ENCODE results near the gene ZNF215.
"Not testable (repeated sequence)": the region's sequence is repeated elsewhere in the genome, so short reads cannot be mapped to it uniquely, and the experiment has no call there.

The ZNF215 gene

GRCh38 chr11:6926208-6927029 is at the start of gene ZNF215:
TSS of gene ZNF215 (plus strand) at chr11:6926426. CDS start at chr11:6932273, 5,847 bp downstream.
- DNase-seq (ENCODE audit: low read depth), result peak; percentile 84

GRCh38 chr11:6876914-6877313 is 49.3 kb upstream of the ZNF215 start:
- no peak for DNase-seq (ENCODE audit: low read depth)

GRCh38 chr11:6882751-6883150 is 43.5 kb upstream of the ZNF215 start:
- no peak for DNase-seq (ENCODE audit: low read depth)

GRCh38 chr11:6887711-6888110 is 38.5 kb upstream of the ZNF215 start:
- DNase-seq (ENCODE audit: low read depth), result not testable (repeated sequence)

DNA sequence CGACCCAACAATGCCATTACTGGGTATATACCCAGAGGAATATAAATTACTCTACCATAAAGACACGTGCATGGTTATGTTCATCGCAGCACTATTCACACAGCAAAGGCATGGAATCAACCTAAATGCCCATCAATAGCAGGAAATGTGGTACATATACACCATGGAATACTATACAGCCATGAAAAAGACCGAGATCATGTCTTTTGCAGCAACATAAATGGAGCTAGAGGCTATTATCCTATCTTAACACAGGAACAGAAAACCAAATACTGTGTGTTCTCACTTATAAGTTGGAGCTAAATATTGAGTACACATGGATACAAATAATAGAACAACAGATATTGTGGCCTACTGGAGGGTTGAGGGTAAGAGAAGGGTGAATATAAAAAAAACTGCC is 37.4 kb upstream of the ZNF215 start:
- DNase-seq (ENCODE audit: low read depth), result no peak

DNA sequence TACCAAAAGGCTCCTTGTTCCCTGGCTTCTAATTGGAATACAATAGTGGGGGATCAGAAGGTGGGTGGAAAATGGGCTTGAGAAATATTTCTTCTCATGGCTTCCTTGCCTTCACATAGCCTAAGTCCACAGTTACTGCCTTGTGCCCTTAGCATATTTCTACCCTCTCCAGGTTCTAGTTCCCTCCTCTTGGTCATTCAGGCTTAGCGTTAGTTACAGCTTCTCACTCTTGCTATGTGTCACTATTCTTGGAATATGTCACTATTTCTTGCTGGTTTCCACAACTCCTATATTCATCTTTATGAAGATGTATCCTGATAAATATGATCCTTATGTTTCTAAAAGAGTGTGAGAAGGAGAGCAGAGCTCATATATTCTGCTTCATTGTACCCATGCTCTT is 36.4 kb upstream of the ZNF215 start:
- no peak for DNase-seq (ENCODE audit: low read depth)

GRCh38 chr11:6892400-6892799 is 33.8 kb upstream of the ZNF215 start, which contains the start of gene OR2D2:
TSS of gene OR2D2 (minus strand) at chr11:6892500. CDS start at chr11:6892500, 0 bp downstream.
- no peak for DNase-seq (ENCODE audit: low read depth)

DNA sequence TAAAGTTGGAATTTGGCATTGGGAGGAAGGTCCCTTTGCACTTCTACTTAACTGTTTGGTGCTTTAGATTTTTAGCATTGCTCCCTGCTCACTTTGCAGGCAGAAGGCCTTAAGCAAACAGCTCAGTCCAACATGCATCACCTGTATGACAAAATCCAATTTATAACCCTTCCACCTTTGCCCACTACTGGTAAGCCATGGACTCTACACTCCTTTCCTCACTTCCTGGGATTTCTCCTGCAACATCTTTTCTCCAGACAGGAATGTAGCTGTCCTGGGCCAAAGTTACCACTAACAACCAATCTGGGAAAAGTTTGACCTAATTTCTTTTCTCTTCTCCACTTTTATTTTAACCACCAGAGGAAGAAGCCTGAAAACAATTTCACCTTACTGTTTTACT is 32.1 kb upstream of the ZNF215 start:
- DNase-seq (ENCODE audit: low read depth), result no peak

DNA sequence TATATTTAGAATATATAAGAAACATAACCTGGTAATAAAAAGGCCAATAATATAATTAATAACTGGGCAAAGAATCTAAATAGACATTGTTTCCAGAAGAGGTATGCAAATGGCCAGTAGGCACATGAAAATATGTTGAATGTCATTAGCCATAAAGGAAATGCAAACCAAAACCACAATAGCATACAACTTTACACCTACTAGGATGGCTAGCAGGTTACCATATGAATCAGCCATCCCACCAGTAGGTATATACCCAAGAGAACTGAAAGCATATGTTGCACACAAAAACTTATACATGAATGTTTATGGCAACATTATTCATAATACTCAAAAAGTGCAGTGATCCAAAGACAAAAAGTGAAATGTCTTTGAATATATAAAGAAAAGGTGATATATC is 31.2 kb upstream of the ZNF215 start:
- DNase-seq (ENCODE audit: low read depth), result no peak

- DNase-seq (ENCODE audit: low read depth), result no peak
Observed at GRCh38 chr11:6898911-6899310, 27.3 kb upstream of the ZNF215 start.

GRCh38 chr11:6900327-6900999 is 25.8 kb upstream of the ZNF215 start:
- DNase-seq (ENCODE audit: low read depth), result no peak

DNA sequence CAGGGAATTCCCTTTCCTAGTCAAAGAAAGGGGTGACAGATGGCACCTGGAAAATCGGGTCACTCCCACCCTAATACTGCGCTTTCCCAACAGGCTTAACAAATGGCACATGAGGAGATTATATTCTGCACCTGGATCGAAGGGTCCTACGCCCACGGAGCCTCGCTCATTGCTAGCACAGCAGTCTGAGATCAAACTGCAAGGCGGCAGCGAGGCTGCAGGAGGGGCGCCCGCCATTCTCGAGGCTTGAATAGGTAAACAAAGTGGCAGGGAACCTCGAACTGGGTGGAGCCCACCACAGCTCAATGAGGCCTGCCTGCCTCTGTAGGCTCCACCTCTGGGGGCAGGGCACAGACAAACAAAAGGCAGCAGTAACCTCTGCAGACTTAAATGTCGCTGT is 21.4 kb upstream of the ZNF215 start:
- DNase-seq (ENCODE audit: low read depth), result not testable (repeated sequence)

- no peak for DNase-seq (ENCODE audit: low read depth)
Observed at GRCh38 chr11:6911378-6911777, 14.8 kb upstream of the ZNF215 start.

DNA sequence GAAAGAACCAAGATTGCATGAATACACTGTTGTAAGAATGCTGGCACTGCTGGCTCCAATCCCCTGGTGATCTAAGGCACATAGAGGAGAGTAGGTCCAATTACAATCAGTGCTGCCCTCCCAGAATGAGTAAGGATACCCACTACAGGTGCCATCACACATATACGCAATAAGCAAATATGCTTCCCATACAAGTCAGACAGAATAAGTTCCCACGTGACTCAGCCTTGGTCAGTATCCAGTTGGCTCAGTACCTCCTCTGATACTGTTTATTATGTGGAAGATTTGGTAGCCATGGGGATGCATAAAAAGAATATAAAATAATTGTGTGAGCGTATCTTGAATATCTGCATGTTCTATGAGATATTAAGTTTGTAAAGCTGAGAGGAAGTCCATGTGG is 14.3 kb upstream of the ZNF215 start:
- DNase-seq (ENCODE audit: low read depth), result peak; percentile 34

GRCh38 chr11:6919698-6920097 is 6.5 kb upstream of the ZNF215 start:
- no peak for DNase-seq (ENCODE audit: low read depth)

GRCh38 chr11:6920702-6921101 is 5.5 kb upstream of the ZNF215 start, which contains the start of gene OR2D3:
TSS of gene OR2D3 (plus strand) at chr11:6921002. CDS start at chr11:6921002, 0 bp downstream.
- DNase-seq (ENCODE audit: low read depth), result no peak

- DNase-seq (ENCODE audit: low read depth), result no peak
Observed at GRCh38 chr11:6925007-6925577, 1.1 kb upstream of the ZNF215 start.

GRCh38 chr11:6925636-6926207 is 504 bp upstream of the ZNF215 start:
- no peak for DNase-seq (ENCODE audit: low read depth)

DNA sequence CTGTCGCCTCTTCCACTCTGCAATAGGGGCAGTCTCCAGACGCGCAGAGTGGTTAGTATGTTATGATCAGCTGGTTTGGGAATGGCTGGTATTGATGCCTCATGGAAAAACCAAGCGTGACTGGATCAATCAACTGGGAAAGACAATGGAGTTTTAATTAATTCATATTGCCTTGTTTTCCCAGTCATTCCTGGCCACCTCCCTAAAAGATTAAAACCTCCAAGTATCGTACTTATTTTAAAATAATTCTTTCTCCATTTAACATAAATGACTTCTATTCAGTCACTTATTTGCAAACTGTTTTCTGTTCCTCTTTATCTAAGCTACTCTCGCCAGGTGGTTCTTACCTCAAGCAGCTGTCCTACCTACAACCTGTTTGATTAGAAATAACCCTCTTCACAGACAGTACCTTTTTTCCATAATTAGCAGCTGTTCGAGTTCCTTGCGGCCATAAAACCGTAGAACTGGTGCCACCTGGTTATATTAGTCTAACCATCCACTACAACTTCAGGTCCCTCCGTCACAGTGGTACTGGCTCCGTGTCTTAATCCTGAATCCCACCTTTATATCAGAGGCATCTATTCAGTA is 898 bp downstream of the ZNF215 start:
- DNase-seq (ENCODE audit: low read depth), result no peak

DNA sequence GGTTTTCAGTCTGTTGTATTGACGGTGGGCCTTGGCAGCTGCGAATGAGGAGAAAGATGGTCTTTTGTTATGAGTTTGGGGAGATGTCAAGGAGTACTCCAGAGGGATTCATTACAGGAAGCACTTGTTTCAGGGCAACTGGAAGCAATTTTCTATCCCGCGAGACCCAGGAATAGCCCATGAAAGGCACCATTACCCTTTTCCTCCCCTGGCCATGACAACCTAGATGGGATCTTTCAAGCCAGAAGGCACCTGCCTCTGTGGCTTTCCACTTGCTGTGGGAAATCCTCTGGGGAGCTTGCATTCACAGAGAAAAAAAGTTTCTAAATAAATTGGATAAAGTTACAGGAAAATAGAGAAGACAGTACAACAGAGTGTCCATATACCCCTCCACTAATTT is 2.7 kb downstream of the ZNF215 start:
- DNase-seq (ENCODE audit: low read depth), result no peak

GRCh38 chr11:6931146-6931713 is 5.0 kb downstream of the ZNF215 start:
- peak; percentile 56 for DNase-seq (ENCODE audit: low read depth)

DNA sequence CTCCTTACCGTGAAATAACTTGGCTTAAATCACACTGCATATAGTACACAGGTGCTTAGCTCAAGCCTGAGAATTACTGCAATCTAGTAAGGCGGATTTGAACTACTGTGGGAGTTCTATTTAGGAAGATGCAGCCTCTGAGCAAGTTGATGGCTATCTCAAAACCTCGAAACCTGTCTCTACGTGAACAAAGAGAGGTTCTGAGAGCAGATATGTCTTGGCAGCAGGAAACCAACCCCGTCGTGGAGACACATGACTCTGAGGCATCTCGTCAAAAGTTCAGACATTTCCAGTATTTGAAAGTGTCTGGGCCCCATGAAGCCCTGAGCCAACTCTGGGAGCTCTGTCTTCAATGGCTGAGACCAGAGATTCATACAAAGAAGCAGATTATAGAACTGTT is 5.9 kb downstream of the ZNF215 start:
- no peak for DNase-seq (ENCODE audit: low read depth)
